SJSA1 (cell line): Measurements from ENCODE around the gene YIPF2. TPM values are rescaled to one million over a fixed set of nuclear protein-coding genes. Genes with fewer than 3 reads are reported as not detected.

ENCODE experiments used
- DNase-seq, 2 experiments: peaks; one replicate each; pipeline ENCODE4 v3.0.0-alpha.2; 2015 to 2020; ENCODE audit warnings: low spot score in 2 of 2, low read depth in 1 of 2
- H3K27ac ChIP-seq: fragments of 250-450 bp; sonication (Bioruptor Pico); 2 replicates; pipeline ENCODE4 v1.5.1; 2020; ENCODE audit warnings: mild to moderate bottlenecking, moderate library complexity
- H3K27me3 ChIP-seq: fragments of 250-450 bp; sonication (Bioruptor Pico); replicated peaks from 2 replicates; pipeline ENCODE4 v1.5.1; 2020; ENCODE audit warnings: mild to moderate bottlenecking, moderate library complexity
- H3K36me3 ChIP-seq: fragments of 250-450 bp; sonication (Bioruptor Pico); 2 replicates; pipeline ENCODE4 v1.5.1; 2020; ENCODE audit warnings: mild to moderate bottlenecking
- H3K4me1 ChIP-seq: fragments of 250-450 bp; sonication (Bioruptor Pico); replicated peaks from 2 replicates; pipeline ENCODE4 v1.6.1; 2021; ENCODE audit warnings: mild to moderate bottlenecking
- H3K4me3 ChIP-seq: fragments of 250-450 bp; sonication (Bioruptor Pico); 2 replicates; pipeline ENCODE4 v1.5.1; 2020; ENCODE audit warnings: mild to moderate bottlenecking
- H3K9me3 ChIP-seq: fragments of 250-450 bp; sonication (Bioruptor Pico); replicated peaks from 2 replicates; pipeline ENCODE4 v1.5.1; 2020; ENCODE audit warnings: mild to moderate bottlenecking
- total RNA-seq: library from RNA; depleted of rRNA; stranded (reverse); fragments of >200 nt; shearing (Covaris generic); gene quantifications from 2 replicates; pipeline ENCODE4 v1.2.3, GENCODE V29; 2014; rRNA removed

YIPF2 gene
- total RNA-seq, result 53.4 and 76.2 TPM in 2 replicates

DNA sequence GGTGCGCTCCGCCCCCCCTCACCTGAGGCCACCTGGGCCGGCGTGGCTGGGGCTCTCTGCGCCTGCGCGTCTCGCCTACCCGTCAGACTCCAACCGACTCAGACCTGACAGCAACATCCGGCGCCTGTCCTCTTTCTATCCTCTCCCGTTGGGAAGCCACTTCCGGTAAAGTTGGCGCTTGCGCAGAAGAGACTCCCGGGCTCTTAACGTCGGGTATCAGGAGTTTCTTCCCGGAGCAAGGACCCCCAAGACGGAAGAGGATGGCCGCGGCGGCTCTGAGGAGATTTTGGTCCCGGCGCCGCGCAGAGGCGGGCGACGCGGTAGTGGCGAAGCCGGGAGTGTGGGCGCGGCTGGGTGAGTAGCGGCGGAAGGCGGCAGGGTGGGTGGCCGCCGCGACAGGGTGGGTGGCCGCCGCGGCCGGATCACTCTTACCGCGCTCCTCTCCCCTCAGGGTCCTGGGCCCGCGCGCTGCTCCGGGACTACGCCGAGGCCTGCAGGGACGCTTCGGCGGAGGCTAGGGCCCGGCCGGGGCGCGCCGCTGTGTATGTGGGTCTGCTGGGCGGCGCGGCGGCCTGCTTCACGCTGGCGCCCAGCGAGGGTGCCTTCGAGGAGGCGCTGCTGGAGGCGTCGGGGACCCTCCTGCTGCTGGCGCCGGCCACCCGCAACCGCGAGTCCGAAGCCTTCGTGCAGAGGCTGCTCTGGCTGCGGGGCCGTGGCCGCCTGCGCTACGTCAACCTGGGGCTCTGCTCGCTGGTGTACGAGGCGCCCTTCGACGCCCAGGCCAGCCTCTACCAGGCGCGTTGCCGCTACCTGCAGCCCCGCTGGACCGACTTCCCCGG, at the start of gene YIPF2, which contains the start of gene TIMM29:
TSS of gene YIPF2 (minus strand) at position 77 of the 839 bp plus-strand sequence. CDS start 229 bp downstream, outside the sequence.
TSS of gene TIMM29 (plus strand) at position 249 of the 839 bp plus-strand sequence. CDS start at position 261, 12 bp downstream.
- H3K9me3 ChIP-seq, result no peaks in the 10 kb centered on the region
- peak within 1 kb of the TSS; percentile 85 for H3K4me3 ChIP-seq
- peaks cover 15% of the 10 kb centered on the region for H3K4me1 ChIP-seq
- peak within 1 kb of the TSS; percentile 44 for H3K27ac ChIP-seq
- DNase-seq, result peak; percentile 95 to 98
- H3K36me3 ChIP-seq, result peaks cover 66% of the 10 kb centered on the region
- H3K27me3 ChIP-seq, result no peaks in the 10 kb centered on the region

DNA sequence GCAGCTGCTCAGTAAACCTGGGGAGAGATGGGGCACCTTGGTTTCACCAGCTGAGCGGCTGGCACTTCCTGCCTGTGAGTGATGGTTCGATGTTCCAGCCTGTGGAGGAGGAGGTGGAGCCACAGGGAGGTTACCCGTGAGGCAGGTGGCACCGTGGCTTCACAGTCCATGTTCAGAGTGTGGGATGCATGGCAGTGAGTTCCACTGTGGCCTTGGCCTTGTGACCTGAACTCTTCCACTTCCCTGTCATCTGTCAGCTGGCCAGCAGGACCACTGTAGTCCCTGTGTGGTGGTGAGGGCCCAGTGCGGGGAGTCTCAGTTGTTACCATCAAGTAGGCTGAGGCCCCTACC, 49.3 kb upstream of the YIPF2 start:
- no peak overlapping the region for H3K4me3 ChIP-seq
- H3K27me3 ChIP-seq, result no peaks in the 10 kb centered on the region
- no peak overlapping the region for H3K27ac ChIP-seq
- peaks cover 6% of the 10 kb centered on the region for H3K4me1 ChIP-seq
- DNase-seq, result no peak
- peaks cover 20% of the 10 kb centered on the region; the same call in 1 of the 2 replicates for H3K36me3 ChIP-seq
- H3K9me3 ChIP-seq, result no peaks in the 10 kb centered on the region

DNA sequence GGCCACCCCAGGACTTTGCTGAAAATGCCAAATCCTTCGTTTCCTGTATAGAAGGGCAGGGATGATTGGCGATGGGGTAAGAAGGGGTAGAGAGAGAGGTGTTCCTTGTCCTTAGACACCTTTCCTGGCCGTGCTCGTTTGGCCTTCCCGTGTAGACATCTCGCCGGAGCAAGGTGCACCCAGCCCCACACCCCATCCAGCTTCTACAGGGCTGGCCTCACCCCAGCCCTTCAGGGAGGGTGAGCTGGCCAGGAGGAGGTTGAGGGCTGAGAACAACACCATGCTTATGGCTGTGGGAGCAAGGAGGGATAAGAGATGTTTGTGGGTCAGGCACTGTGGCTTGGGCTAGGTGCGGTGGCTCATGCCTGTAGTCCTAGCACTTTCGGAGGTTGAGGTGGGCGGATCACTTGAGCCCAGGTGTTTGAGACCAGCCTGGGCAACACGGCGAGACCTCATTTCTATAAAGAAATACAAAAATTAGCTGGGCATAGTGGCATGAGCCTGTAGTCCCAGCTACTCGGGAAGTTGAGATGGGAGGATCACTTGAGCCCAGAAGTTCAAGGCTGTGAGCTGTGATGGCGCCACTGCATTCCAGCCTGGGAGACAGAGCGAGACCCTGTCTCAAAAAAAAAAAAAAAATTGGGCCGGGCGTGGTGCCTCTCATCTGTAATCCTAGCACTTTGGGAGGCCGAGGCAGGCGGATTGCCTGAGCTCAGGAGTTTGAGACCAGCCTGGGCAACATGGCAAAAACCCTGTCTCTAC, 47.9 kb upstream of the YIPF2 start:
- Histone ChIP-seq H3K27ac (no peak overlapping the region), H3K4me1 (peaks cover 6% of the 10 kb centered on the region), H3K9me3 (no peaks in the 10 kb centered on the region), H3K4me3 (no peak overlapping the region), H3K36me3 (0 out of 2 replicates have a peak, but pooled peaks cover 14% of the 10 kb centered on the region), H3K27me3 (no peaks in the 10 kb centered on the region)
- DNase-seq, result no peak

GRCh38 chr19:10975374-10976130, 47.1 kb upstream of the YIPF2 start:
- H3K27ac ChIP-seq, result no peak overlapping the region
- no peaks in the 10 kb centered on the region for H3K9me3 ChIP-seq
- H3K4me1 ChIP-seq, result peaks cover 6% of the 10 kb centered on the region
- H3K27me3 ChIP-seq, result no peaks in the 10 kb centered on the region
- no peak overlapping the region for H3K4me3 ChIP-seq
- H3K36me3 ChIP-seq, result 0 out of 2 replicates have a peak, but pooled peaks cover 13% of the 10 kb centered on the region
- no peak for DNase-seq

GRCh38 chr19:10971107-10971726, 42.8 kb upstream of the YIPF2 start:
- Histone ChIP-seq H3K4me3 (no peak overlapping the region), H3K9me3 (no peaks in the 10 kb centered on the region), H3K27me3 (no peaks in the 10 kb centered on the region), H3K4me1 (peaks cover 6% of the 10 kb centered on the region), H3K36me3 (peaks cover 7% of the 10 kb centered on the region; the same call in 1 of the 2 replicates), H3K27ac (no peak overlapping the region)
- no peak for DNase-seq

GRCh38 chr19:10968527-10969135, 40.2 kb upstream of the YIPF2 start:
- Histone ChIP-seq H3K4me1 (no peaks in the 10 kb centered on the region), H3K27me3 (no peaks in the 10 kb centered on the region), H3K36me3 (peaks cover 16% of the 10 kb centered on the region), H3K27ac (no peak overlapping the region), H3K4me3 (no peak overlapping the region), H3K9me3 (no peaks in the 10 kb centered on the region)
- DNase-seq, result no peak

GRCh38 chr19:10966809-10967208, 38.4 kb upstream of the YIPF2 start:
- Histone ChIP-seq H3K4me3 (no peak overlapping the region), H3K4me1 (peaks cover 10% of the 10 kb centered on the region), H3K9me3 (no peaks in the 10 kb centered on the region), H3K27ac (no peak overlapping the region), H3K27me3 (no peaks in the 10 kb centered on the region), H3K36me3 (peaks cover 19% of the 10 kb centered on the region)
- DNase-seq, result no peak

- DNase-seq, result no peak
- H3K4me3 ChIP-seq, result no peak overlapping the region
- no peaks in the 10 kb centered on the region for H3K9me3 ChIP-seq
- no peaks in the 10 kb centered on the region for H3K27me3 ChIP-seq
- H3K36me3 ChIP-seq, result peaks cover 26% of the 10 kb centered on the region
- no peak overlapping the region for H3K27ac ChIP-seq
- H3K4me1 ChIP-seq, result peaks cover 10% of the 10 kb centered on the region
Measured at GRCh38 chr19:10965398-10965797, 37.0 kb upstream of the YIPF2 start.

GRCh38 chr19:10964903-10965302, 36.5 kb upstream of the YIPF2 start:
- Histone ChIP-seq H3K4me1 (peaks cover 15% of the 10 kb centered on the region), H3K27me3 (no peaks in the 10 kb centered on the region), H3K9me3 (0 out of 2 replicates have a peak, but pooled peaks cover 4% of the 10 kb centered on the region), H3K4me3 (no peak overlapping the region), H3K36me3 (peaks cover 30% of the 10 kb centered on the region), H3K27ac (no peak overlapping the region)
- no peak for DNase-seq

GRCh38 chr19:10963865-10964264, 35.4 kb upstream of the YIPF2 start:
- Histone ChIP-seq H3K4me3 (no peak overlapping the region), H3K27ac (no peak overlapping the region), H3K4me1 (peaks cover 19% of the 10 kb centered on the region), H3K27me3 (no peaks in the 10 kb centered on the region), H3K36me3 (peaks cover 30% of the 10 kb centered on the region), H3K9me3 (0 out of 2 replicates have a peak, but pooled peaks cover 4% of the 10 kb centered on the region)
- DNase-seq, result no peak

GRCh38 chr19:10962863-10963262, 34.4 kb upstream of the YIPF2 start:
- Histone ChIP-seq H3K4me1 (peaks cover 19% of the 10 kb centered on the region), H3K4me3 (no peak overlapping the region), H3K9me3 (0 out of 2 replicates have a peak, but pooled peaks cover 4% of the 10 kb centered on the region), H3K27ac (no peak overlapping the region), H3K27me3 (no peaks in the 10 kb centered on the region), H3K36me3 (peaks cover 30% of the 10 kb centered on the region)
- no peak for DNase-seq

- DNase-seq, result peak in 1 of 2 experiments; percentile 36
- peaks cover 19% of the 10 kb centered on the region for H3K4me1 ChIP-seq
Measured at GRCh38 chr19:10961073-10961860, 32.8 kb upstream of the YIPF2 start.

More at GRCh38 chr19:10961073-10961860, 32.8 kb upstream of the YIPF2 start:
- H3K9me3 ChIP-seq, result 0 out of 2 replicates have a peak, but pooled peaks cover 4% of the 10 kb centered on the region
- peak overlapping the region; percentile 95 for H3K4me3 ChIP-seq
- H3K27me3 ChIP-seq, result no peaks in the 10 kb centered on the region
- peaks cover 28% of the 10 kb centered on the region for H3K36me3 ChIP-seq
- peak overlapping the region; percentile 87 for H3K27ac ChIP-seq
